Central memory CD8-positive, alpha-beta T cell (primary cell): ENCODE measurements around the gene RARA.

Experiments used
- ATAC-seq: fragments of 150-1000 bp; cut with Tn5 transposase; replicated peaks from 2 replicates; pipeline ENCODE4 v1.10.0; 2022; ENCODE audit warnings: mild to moderate bottlenecking, moderate FRiP score, moderate number of reproducible peaks; ENCODE audit not compliant: poor library complexity, severe bottlenecking; ENCODE audit errors: extremely low read depth
- DNase-seq, 2 donors: peaks; one replicate each; pipeline ENCODE4 v3.0.0; 2021; ENCODE audit warnings: low spot score in 2 of 2
- H3K27ac Mint-ChIP-seq: one replicate; pipeline ENCODE4 v1.8.0; 2022; ENCODE audit warnings: low read depth, mild to moderate bottlenecking, moderate library complexity, mixed read lengths
- H3K27me3 Mint-ChIP-seq: one replicate; pipeline ENCODE4 v1.8.0; 2022; ENCODE audit warnings: mixed read lengths
- H3K36me3 Mint-ChIP-seq: one replicate; pipeline ENCODE4 v1.8.0; 2022; ENCODE audit warnings: mild to moderate bottlenecking, moderate library complexity, mixed read lengths; ENCODE audit not compliant: insufficient read depth
- H3K4me1 Mint-ChIP-seq: one replicate; pipeline ENCODE4 v1.8.0; 2022; ENCODE audit warnings: mixed read lengths
- H3K4me3 Mint-ChIP-seq: one replicate; pipeline ENCODE4 v1.8.0; 2022; ENCODE audit warnings: mild to moderate bottlenecking, moderate library complexity, mixed read lengths
- H3K9me3 Mint-ChIP-seq: one replicate; pipeline ENCODE4 v1.8.0; 2022; ENCODE audit warnings: mixed read lengths

The RARA gene

GRCh38 chr17:40321524-40321929, 12.5 kb downstream of the RARA start:
- Mint-ChIP-seq H3K9me3 (no peaks in the 10 kb centered on the region), H3K36me3 (peaks cover 77% of the 10 kb centered on the region), H3K27ac (peak overlapping the region; percentile 96), H3K4me1 (peaks cover 88% of the 10 kb centered on the region), H3K27me3 (no peaks in the 10 kb centered on the region), H3K4me3 (peak overlapping the region; percentile 79)
- DNase-seq (no peak), ATAC-seq (no peak)

GRCh38 chr17:40321961-40322357, 13.0 kb downstream of the RARA start:
- peaks cover 91% of the 10 kb centered on the region for H3K4me1 Mint-ChIP-seq
- ATAC-seq, result no peak
- no peaks in the 10 kb centered on the region for H3K9me3 Mint-ChIP-seq
- peak overlapping the region; percentile 79 for H3K4me3 Mint-ChIP-seq
- H3K27ac Mint-ChIP-seq, result peak overlapping the region; percentile 96
- no peak for DNase-seq
- no peaks in the 10 kb centered on the region for H3K27me3 Mint-ChIP-seq
- peaks cover 78% of the 10 kb centered on the region for H3K36me3 Mint-ChIP-seq

- Mint-ChIP-seq H3K4me1 (peaks cover 92% of the 10 kb centered on the region), H3K27me3 (no peaks in the 10 kb centered on the region), H3K4me3 (peak overlapping the region; percentile 79), H3K36me3 (peaks cover 79% of the 10 kb centered on the region), H3K27ac (peak overlapping the region; percentile 96), H3K9me3 (no peaks in the 10 kb centered on the region)
- ATAC-seq, result peak; percentile 35
- DNase-seq, result peak; percentile 84 to 96
Measured at GRCh38 chr17:40322358-40323315, 13.7 kb downstream of the RARA start.

- H3K36me3 Mint-ChIP-seq, result peaks cover 77% of the 10 kb centered on the region
- ATAC-seq, result peak; percentile 37
- H3K27me3 Mint-ChIP-seq, result no peaks in the 10 kb centered on the region
- H3K4me3 Mint-ChIP-seq, result peak overlapping the region; percentile 79
- H3K27ac Mint-ChIP-seq, result peak overlapping the region; percentile 96
- peaks cover 93% of the 10 kb centered on the region for H3K4me1 Mint-ChIP-seq
- no peaks in the 10 kb centered on the region for H3K9me3 Mint-ChIP-seq
- DNase-seq, result peak; percentile 59 to 87
Measured at GRCh38 chr17:40323391-40324381, 14.7 kb downstream of the RARA start.

DNA sequence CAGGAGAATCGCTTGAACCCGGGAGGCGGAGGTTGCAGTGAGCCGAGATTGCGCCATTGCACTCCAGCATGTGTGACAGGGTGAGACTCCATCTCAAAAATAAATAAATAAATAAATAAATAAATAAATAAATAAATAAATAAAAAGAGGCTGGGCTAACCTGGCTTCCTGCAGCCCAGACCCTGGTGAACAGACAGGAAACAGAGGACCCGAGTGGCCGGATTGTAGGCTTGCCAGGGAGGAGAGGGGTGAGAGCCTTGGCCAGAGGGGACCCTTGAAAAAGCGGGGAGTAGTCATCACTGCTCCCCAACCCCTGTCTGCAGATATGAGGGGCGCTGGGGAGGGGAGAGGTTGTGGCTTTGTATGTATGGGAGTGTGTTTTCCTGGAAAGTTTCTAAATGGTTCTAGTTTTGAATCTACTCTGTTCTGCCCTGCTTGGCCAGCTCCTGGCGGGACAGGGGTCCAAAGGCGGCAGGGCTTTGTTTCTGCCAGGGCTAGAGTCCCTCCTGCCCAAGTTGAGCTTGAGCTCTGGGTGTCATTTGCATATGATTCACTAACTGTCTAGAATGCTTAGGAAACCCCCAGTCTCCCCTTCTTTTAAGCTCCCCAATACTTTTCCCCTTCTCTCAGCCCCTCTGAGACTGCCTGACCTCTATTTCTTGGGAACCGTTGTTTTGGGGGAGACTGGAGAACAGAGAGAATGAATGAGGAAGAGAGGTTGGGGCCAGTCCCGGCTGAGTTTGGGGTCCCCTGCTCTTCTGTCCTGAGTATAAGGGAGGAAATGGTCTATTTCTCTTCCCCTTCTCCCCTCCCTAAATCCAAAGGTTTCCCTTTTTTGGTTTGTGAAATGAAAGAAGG, 16.4 kb downstream of the RARA start:
- DNase-seq (no peak), ATAC-seq (no peak)
- Mint-ChIP-seq H3K4me3 (peak overlapping the region; percentile 79), H3K27ac (peak overlapping the region; percentile 96), H3K36me3 (peaks cover 62% of the 10 kb centered on the region), H3K9me3 (no peaks in the 10 kb centered on the region), H3K27me3 (no peaks in the 10 kb centered on the region), H3K4me1 (peaks cover 91% of the 10 kb centered on the region)

DNA sequence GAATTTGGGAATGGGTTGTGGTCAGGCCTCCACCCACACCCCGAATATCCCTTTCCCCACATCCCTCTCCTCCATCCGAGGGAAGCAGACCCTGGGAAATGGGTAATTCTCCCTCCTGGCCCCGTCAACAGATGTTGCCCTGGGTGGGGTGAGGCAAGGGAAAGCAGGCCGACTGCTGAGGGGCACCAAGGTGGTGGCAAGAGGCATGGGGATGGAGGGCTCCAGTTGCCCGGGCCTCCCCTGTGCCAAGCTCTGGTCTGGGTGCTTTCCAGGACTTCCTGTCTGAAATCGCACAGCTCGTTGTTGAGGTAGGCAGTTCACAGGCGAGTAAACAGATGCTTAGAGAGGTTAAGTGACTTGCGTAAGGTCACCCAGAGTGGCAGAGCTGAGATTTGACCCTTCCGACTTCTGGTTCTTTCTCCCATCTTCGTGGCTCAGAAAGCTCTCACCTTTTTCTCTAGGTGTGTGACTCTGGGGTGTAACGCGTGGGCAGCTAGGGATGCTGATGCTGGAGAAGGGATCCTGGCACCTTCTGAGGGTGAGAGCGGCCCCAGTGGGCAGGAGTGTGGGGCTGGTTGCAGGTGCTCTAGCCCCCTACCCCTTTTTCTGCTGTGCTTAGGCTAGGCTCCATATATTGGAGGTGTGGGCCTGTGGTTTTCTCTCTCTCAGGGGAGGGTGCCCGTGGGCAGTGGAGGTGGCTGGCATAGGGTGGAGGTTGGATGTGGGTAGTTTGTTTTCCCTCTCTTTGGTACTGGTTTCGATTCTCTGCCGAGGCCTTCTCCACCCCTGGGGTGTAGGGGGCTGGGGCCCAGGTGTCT, 17.2 kb downstream of the RARA start:
- H3K36me3 Mint-ChIP-seq, result peaks cover 54% of the 10 kb centered on the region
- DNase-seq, result peak; percentile 46 to 75
- H3K9me3 Mint-ChIP-seq, result no peaks in the 10 kb centered on the region
- peak overlapping the region; percentile 79 for H3K4me3 Mint-ChIP-seq
- peaks cover 90% of the 10 kb centered on the region for H3K4me1 Mint-ChIP-seq
- no peaks in the 10 kb centered on the region for H3K27me3 Mint-ChIP-seq
- ATAC-seq, result peak; percentile 29
- H3K27ac Mint-ChIP-seq, result peak overlapping the region; percentile 96

DNA sequence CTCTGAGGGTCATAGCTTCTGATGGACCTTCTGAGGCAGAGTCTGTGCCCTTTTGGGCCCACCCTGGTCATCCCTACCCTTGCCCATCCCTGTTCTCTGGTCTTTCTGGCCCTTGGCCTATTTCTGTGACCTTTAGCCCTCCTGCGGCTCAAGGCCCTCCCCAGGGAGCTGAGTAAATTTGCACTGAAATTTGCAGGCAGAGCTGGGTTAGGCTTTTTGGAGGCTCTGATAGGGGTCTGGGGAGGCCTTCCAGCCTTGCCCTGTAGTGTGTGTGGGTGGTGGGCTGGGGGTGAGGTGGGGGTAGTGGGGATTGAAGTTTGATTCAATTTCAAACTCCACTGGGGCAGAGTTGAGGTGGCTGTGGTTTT, 17.8 kb downstream of the RARA start:
- Mint-ChIP-seq H3K4me1 (peaks cover 90% of the 10 kb centered on the region), H3K9me3 (no peaks in the 10 kb centered on the region), H3K27me3 (no peaks in the 10 kb centered on the region), H3K27ac (peak overlapping the region; percentile 96), H3K36me3 (peaks cover 49% of the 10 kb centered on the region), H3K4me3 (peak overlapping the region; percentile 79)
- ATAC-seq (no peak), DNase-seq (no peak)

- Mint-ChIP-seq H3K4me3 (peak overlapping the region; percentile 79), H3K4me1 (peaks cover 88% of the 10 kb centered on the region)
Measured at GRCh38 chr17:40327244-40327729, 18.3 kb downstream of the RARA start.

GRCh38 chr17:40327735-40328385, 18.9 kb downstream of the RARA start:
- peaks cover 40% of the 10 kb centered on the region for H3K36me3 Mint-ChIP-seq
- DNase-seq, result no peak
- peak overlapping the region; percentile 79 for H3K4me3 Mint-ChIP-seq
- H3K27ac Mint-ChIP-seq, result peak overlapping the region; percentile 96
- no peaks in the 10 kb centered on the region for H3K9me3 Mint-ChIP-seq
- peaks cover 88% of the 10 kb centered on the region for H3K4me1 Mint-ChIP-seq
- ATAC-seq, result no peak
- H3K27me3 Mint-ChIP-seq, result no peaks in the 10 kb centered on the region

More at GRCh38 chr17:40327244-40327729, 18.3 kb downstream of the RARA start:
- no peak for DNase-seq
- no peaks in the 10 kb centered on the region for H3K9me3 Mint-ChIP-seq
- peaks cover 46% of the 10 kb centered on the region for H3K36me3 Mint-ChIP-seq
- no peaks in the 10 kb centered on the region for H3K27me3 Mint-ChIP-seq
- H3K27ac Mint-ChIP-seq, result peak overlapping the region; percentile 96
- ATAC-seq, result no peak

DNA sequence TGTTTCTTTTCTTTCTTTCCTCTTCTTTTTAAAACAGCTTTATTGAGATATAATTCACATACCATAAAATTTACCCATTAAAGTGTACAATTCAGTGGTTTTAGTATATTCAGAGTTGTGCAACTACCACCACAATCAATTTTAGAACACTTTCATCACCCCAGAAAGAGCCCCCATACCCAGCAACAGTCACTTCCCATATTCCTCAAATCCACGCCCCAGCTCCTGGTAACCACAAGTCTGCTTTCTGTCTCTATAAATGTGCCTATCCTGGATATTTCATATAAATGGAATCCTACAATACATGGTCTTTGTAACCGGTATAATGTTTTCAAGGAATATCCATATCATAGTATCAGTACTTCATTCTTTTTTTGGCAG, 19.4 kb downstream of the RARA start:
- H3K27ac Mint-ChIP-seq, result peak overlapping the region; percentile 96
- peak overlapping the region; percentile 30 for H3K4me3 Mint-ChIP-seq
- no peak for ATAC-seq
- no peaks in the 10 kb centered on the region for H3K27me3 Mint-ChIP-seq
- H3K36me3 Mint-ChIP-seq, result peaks cover 37% of the 10 kb centered on the region
- no peak for DNase-seq
- H3K9me3 Mint-ChIP-seq, result no peaks in the 10 kb centered on the region
- peaks cover 83% of the 10 kb centered on the region for H3K4me1 Mint-ChIP-seq
